Activated gamma-delta T cell treated with Interleukin-2 at 50 U/mL for 16 hours (primary cell): Measurements from ENCODE around the gene EPB41.
"Not testable (repeated sequence)": the region's sequence is repeated elsewhere in the genome, so short reads cannot be mapped to it uniquely, and the experiment has no call there.

Experiments
- DNase-seq: peaks from one replicate; pipeline ENCODE4 v3.0.0-alpha.2; 2020

Gene EPB41

GRCh38 chr1:28914228-28915030 is at the start of gene EPB41:
Gene EPB41, plus strand, starts transcription at chr1:28914569. Its CDS starts 72,869 bp downstream, at chr1:28987438.
- peak; percentile 94 for DNase-seq

GRCh38 chr1:28864695-28865094 is 49.7 kb upstream of the EPB41 start:
- DNase-seq: no peak

GRCh38 chr1:28865997-28866650 is 48.2 kb upstream of the EPB41 start:
- DNase-seq: no peak

- no peak for DNase-seq
Measured at GRCh38 chr1:28867850-28868249, 46.5 kb upstream of the EPB41 start.

- DNase-seq: no peak
Measured at GRCh38 chr1:28869952-28870351, 44.4 kb upstream of the EPB41 start.

GRCh38 chr1:28871631-28872401 is 42.6 kb upstream of the EPB41 start:
- no peak for DNase-seq

GRCh38 chr1:28875134-28875533 is 39.2 kb upstream of the EPB41 start:
- not testable (repeated sequence) for DNase-seq

GRCh38 chr1:28877132-28877781 is 37.1 kb upstream of the EPB41 start:
- peak; percentile 74 for DNase-seq

- no peak for DNase-seq
Measured at GRCh38 chr1:28878796-28879195, 35.6 kb upstream of the EPB41 start.

GRCh38 chr1:28882009-28882628 is 32.2 kb upstream of the EPB41 start:
- DNase-seq: peak; percentile 76

DNA sequence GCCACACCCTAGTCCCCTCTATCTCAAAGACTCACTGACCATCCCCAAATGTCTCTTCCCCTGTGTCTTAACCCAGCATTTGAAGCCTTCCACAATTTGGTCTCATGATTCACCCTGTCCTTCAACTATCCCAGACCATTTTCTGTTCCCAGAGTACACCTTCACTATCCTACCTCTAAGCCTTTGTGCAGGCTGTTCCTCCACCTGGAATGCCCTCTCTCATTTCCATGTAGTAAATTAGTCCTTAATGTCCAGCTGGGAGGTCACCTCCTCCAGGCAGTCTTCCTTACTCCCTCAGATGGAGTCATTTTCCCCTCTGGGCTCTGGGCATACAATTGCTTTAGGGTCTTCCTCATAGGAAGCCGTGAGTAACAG is 31.1 kb upstream of the EPB41 start:
- no peak for DNase-seq

- DNase-seq: no peak
Measured at GRCh38 chr1:28885472-28885877, 28.9 kb upstream of the EPB41 start.

GRCh38 chr1:28885977-28886730 is 28.2 kb upstream of the EPB41 start:
- no peak for DNase-seq

- DNase-seq: peak; percentile 84
Measured at GRCh38 chr1:28886731-28887418, 27.5 kb upstream of the EPB41 start.

- DNase-seq: peak; percentile 61
Measured at GRCh38 chr1:28887419-28887834, 26.9 kb upstream of the EPB41 start.

- DNase-seq: no peak
Measured at GRCh38 chr1:28887835-28888682, 26.3 kb upstream of the EPB41 start.

DNA sequence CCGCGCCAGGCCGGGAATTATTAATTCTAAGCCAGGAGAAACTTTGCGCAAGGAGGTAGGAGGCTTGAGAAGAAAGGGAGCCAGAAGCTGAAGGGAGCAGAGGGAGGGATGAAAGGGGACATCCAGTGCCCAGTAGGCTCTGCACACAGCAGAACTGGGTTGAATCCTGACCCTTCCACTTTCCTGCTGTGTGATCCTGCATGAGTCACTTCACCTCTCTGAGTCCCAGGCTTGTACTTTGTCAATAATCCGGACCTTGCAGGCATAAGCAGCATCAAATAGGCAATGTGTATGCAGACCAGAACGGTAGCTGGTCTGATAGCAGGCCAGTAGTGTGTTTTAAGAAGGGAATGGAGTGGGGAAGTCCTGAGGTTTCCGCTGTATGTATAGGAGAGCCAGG is 25.5 kb upstream of the EPB41 start:
- DNase-seq: no peak

GRCh38 chr1:28889357-28889756 is 25.0 kb upstream of the EPB41 start:
- no peak for DNase-seq

GRCh38 chr1:28890435-28890834 is 23.9 kb upstream of the EPB41 start:
- DNase-seq: no peak

DNA sequence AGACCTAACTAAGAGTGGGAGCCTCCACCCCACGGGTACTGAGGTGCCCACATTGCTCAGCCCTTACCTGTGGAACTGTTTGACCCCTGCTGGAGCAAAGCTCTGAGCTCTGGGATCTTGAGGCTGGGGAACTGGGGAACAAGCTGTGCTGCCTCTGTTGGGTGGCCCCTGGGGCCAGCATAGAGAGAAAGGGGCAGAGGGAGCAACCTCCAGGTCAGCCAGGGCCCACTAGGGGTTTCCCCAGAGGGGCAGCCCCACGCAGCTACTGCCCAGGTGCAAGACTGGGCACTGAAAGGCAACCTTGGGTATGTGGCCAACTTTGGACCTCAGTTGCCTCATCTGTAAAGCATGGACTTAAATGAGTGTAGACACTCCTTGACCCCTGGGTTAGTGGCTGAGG is 23.5 kb upstream of the EPB41 start:
- DNase-seq: no peak
